Measurements from ENCODE around the gene GNAI3.

The GNAI3 gene

DNA sequence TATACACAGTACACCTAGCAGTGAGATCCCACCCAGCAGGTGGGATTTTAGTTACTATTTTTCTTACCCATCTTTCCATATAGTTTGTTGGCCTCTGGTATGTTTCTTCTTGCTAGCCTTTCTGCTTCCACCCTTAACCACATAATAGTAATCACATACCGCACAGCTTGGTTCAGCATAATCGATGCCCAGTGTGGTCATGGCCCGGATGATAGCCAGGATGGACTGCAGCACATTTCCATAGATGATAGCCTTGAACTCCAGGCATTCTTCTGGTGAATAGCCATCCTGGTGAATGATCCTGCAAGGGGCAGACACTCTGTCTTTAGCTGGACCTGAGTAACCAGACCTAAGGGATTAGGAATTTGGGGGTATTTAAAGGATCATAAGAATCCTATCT lies 61.5 kb downstream of the GNAI3 start:
- no peaks in the 10 kb centered on the region; the same call in 1 of the 2 replicates for H3K36me3 ChIP-seq (replicated peaks)
- in situ Hi-C loops (cut with MboI; ENCODE audit: low sequenced_read_pairs), result no loop called here
- no peaks in the 10 kb centered on the region for H3K4me1 ChIP-seq
- no peaks in the 10 kb centered on the region for H3K9me3 ChIP-seq
- H3K4me3 ChIP-seq, result no peak overlapping the region
- DNase-seq (ENCODE audit: low spot score in 2 of 2), result no peak
- H3K27me3 ChIP-seq (ENCODE audit: low read depth), result no peaks in the 10 kb centered on the region

DNA sequence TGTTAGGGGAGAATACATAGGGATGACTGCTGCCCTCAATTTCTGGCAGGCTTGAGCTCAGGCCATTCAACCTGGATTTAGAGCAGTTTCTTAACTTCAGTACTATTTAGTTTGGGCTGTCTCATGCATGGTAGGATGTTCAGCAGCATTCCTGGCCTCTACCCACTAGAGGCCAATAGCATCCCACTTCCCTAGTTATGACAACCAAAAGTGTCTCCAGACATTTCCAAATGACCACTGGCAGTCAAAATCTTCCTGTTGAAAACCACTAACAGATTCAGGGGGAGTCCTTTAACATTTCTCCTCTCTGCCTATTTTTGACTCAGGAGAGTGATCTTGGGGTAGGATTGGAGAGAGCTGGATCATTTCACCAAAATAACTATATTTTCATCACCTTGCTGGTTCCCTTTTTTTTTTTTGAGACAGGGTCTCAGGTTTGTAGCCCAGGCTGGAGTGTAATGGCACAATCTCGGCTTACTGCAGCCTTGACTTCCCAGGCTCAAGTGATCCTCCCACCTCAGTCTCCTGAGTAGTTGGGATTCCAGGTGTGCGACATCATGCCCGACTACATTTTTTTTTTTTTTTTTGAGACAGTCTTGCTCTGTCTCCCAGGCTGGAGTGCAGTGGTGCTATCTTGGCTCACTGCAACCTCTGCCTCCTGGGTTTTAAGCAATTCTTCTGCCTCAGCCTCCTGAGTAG lies 62.3 kb downstream of the GNAI3 start:
- in situ Hi-C loops (cut with MboI; ENCODE audit: low sequenced_read_pairs), result no loop called here
- no peak overlapping the region for H3K4me3 ChIP-seq
- H3K9me3 ChIP-seq, result no peaks in the 10 kb centered on the region
- no peaks in the 10 kb centered on the region for H3K36me3 ChIP-seq (replicated peaks)
- H3K4me1 ChIP-seq, result no peaks in the 10 kb centered on the region
- no peak for DNase-seq (ENCODE audit: low spot score in 2 of 2)
- H3K27me3 ChIP-seq (ENCODE audit: low read depth), result no peaks in the 10 kb centered on the region

DNA sequence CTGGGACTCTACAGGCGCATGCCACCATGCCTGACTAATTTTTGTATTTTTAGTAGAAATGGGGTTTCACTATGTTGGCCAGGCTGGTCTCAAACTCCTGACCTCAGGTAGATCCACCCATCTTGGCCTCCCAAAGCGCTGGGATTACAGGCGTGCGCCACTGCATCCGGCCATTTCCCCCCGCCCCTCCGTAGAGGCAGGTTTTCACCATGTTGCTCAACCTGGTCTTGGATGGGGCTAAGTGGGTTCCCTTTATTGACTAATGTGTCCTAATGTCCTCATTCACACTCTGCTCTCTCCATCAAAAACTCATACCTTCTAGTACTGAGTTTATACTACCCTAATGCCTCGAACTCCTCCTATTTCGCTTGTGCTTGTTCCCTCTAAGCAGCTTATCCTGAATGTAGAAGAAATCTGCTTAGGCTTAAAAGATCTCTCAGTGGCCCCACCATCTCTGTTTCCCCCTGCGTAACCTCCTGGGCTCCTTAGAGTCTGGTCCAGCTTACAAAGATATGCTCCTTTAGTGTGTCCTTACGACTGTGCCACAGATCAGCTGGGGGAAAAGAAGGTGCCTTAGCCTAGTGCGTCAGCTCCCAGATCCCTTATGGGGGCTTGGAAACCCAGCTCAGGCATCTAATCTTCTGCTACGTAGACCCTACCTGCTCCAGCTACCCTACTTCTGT lies 63.0 kb downstream of the GNAI3 start:
- no peaks in the 10 kb centered on the region for H3K36me3 ChIP-seq (replicated peaks)
- H3K27me3 ChIP-seq (ENCODE audit: low read depth), result no peaks in the 10 kb centered on the region
- no peaks in the 10 kb centered on the region for H3K4me1 ChIP-seq
- in situ Hi-C loops (cut with MboI; ENCODE audit: low sequenced_read_pairs), result no loop called here
- H3K4me3 ChIP-seq, result no peak overlapping the region
- DNase-seq (ENCODE audit: low spot score in 2 of 2), result no peak
- H3K9me3 ChIP-seq, result no peaks in the 10 kb centered on the region

DNA sequence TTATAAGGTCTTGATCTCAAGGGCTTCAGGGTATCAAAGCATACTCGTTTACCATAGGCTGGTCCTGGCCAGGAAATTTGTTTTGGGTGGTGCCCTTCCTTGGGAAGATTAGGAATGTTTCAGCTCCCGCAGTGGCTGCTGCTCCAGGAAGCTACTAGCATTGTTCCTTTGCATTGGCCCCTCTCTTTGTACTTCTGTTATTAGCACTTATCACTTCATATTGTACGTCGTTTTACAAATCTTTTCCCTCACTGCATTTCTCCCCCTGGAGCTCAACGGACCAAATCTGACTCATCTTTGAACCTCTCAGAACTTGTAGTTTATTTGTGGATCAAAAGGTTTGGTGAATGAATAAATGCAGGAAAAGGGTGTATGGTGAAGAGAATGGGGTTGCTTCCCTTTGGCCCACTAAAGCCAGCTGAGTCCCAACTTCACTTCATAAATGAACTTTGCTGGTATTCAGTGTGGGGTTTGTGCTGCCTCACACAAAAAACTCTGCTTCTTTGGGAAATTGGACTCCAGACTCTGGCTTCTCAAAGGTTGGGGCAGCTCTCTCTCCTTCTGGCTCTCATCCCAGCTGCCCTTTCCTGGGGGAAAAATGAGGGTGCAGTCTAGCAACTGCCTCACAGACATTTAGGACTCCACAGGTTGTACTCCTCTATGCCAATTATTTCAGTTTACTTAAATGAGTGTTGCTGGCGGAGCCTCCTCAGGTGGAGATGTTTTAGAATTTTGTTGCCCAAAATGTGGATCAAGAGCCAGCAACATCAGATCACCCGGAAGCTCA lies 65.1 kb downstream of the GNAI3 start:
- Histone ChIP-seq H3K4me3 (no peak overlapping the region), H3K36me3 (replicated peaks) (no peaks in the 10 kb centered on the region), H3K9me3 (no peaks in the 10 kb centered on the region), H3K27me3 (ENCODE audit: low read depth) (no peaks in the 10 kb centered on the region), H3K4me1 (peaks cover 1% of the 10 kb centered on the region)
- DNase-seq (ENCODE audit: low spot score in 2 of 2), result no peak
- in situ Hi-C loops (cut with MboI; ENCODE audit: low sequenced_read_pairs), result no loop called here

DNA sequence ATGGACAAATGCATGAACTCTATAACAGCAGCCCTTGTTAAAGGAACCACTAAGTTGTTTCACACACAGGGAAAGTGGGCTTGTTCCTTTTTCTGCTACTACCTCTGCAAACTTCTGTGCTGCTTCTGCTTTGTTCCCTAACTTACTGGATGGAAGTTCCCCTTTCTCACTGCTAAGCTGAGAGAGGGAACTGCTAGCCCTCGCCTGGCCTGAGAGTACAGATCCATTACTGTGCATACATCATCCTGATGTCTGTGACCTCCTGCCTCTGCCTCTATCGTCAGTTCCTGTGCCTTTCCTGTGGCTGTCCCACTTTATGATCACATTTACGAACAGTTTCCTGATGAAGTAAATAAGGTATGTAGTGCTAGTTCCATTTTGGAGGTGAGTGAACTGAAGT lies 67.5 kb downstream of the GNAI3 start:
- Histone ChIP-seq H3K27me3 (ENCODE audit: low read depth) (no peaks in the 10 kb centered on the region), H3K9me3 (no peaks in the 10 kb centered on the region), H3K4me1 (peaks cover 10% of the 10 kb centered on the region), H3K4me3 (no peak overlapping the region), H3K36me3 (replicated peaks) (no peaks in the 10 kb centered on the region)
- in situ Hi-C loops (cut with MboI; ENCODE audit: low sequenced_read_pairs), result no loop called here
- no peak for DNase-seq (ENCODE audit: low spot score in 2 of 2)

DNA sequence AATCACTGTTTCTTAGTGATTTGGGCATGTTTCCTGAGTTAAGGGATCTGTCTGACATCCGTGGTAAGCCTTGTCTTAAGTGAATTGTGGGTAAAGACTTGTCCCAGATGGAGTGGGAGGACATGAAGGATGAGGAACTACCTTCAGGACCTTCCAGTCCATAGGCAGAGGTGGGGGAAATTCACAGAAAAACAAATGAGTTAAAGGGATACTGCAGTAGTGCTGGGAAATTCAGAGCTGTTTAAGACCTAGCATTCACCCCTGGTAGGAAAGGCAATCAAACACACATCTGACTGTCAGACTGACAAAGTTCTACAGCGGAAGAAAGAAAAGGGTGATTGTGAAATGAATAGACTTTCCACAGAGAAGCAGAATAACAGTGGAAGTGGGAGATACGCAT lies 68.0 kb downstream of the GNAI3 start:
- peaks cover 10% of the 10 kb centered on the region for H3K4me1 ChIP-seq
- no peak for DNase-seq (ENCODE audit: low spot score in 2 of 2)
- H3K27me3 ChIP-seq (ENCODE audit: low read depth), result no peaks in the 10 kb centered on the region
- in situ Hi-C loops (cut with MboI; ENCODE audit: low sequenced_read_pairs), result no loop called here
- H3K4me3 ChIP-seq, result no peak overlapping the region
- no peaks in the 10 kb centered on the region for H3K36me3 ChIP-seq (replicated peaks)
- H3K9me3 ChIP-seq, result no peaks in the 10 kb centered on the region

DNA sequence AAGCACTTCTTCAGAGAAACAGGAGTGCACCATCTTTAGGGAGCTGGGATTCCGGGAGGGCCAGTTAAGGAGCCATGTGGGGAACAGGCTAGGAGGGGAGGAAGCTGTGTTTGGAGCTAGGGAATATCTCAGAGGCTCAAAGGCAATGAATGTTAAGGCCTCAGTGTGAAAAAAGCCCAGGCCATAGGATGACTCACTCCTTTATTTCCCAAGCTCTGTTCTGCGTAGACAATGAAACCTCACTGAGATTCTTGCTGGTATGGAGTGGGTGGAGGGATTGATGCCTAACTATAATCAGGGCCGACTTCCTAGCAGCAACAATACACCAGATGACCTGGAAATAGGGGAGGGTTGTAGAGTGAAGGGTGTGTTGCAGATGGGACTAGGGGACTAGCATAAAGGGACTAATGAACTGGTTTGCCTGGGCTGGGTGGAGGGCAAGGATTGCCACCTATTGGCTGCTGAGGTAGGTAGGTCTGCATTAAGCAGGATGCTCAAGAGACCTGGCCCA lies 68.9 kb downstream of the GNAI3 start:
- H3K4me3 ChIP-seq, result no peak overlapping the region
- no peaks in the 10 kb centered on the region for H3K9me3 ChIP-seq
- in situ Hi-C loops (cut with MboI; ENCODE audit: low sequenced_read_pairs), result no loop called here
- H3K4me1 ChIP-seq, result peaks cover 10% of the 10 kb centered on the region
- DNase-seq (ENCODE audit: low spot score in 2 of 2), result no peak
- no peaks in the 10 kb centered on the region for H3K36me3 ChIP-seq (replicated peaks)
- H3K27me3 ChIP-seq (ENCODE audit: low read depth), result no peaks in the 10 kb centered on the region

DNA sequence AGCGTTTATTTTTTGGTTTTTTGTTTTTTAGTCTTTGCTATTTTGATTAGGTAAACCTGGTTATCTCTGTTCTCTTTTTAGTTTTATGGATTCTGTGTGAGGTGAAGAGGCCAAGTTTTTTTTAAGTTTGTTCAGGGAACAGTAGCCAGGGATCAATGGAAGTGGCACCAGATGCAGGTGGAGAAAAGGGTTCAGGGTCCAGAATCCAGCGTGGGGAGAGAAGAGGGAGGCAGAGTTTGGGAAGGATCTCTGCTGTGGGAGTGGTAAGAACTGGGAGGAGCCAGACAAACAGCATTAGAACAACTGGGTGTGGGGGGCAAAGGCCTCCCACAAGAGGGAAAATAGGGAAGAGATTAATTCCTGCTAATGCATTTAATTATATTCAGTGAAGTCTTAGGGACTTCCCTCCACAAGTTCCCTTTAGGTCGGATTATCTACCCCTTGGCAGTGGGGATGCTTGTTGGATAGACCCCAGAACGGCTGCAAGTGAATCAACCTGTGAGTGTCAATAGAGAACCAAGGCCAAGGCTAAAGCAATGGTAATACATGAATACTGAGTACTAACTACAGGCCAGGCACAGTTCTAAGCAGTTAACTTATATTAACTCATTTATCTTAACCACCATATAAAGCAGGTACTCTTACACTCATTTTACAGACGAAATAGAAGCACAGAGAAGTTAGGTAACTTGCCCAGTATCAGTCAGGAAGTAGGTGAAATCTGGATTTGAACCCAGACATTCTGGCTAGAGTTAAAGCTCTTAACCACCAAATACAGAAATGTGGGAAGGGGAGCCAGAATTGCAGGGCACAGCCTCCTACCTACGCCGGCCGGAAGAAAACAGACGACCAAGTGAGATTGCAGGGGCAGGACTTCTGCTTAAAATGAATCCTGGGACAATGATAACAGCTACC lies 70.5 kb downstream of the GNAI3 start:
- H3K4me3 ChIP-seq, result peak overlapping the region; percentile 58
- in situ Hi-C loops (cut with MboI; ENCODE audit: low sequenced_read_pairs), result no loop called here
- no peaks in the 10 kb centered on the region for H3K9me3 ChIP-seq
- H3K27me3 ChIP-seq (ENCODE audit: low read depth), result no peaks in the 10 kb centered on the region
- no peaks in the 10 kb centered on the region; the same call in 1 of the 2 replicates for H3K36me3 ChIP-seq (replicated peaks)
- peaks cover 10% of the 10 kb centered on the region for H3K4me1 ChIP-seq
- peak in 1 of 2 experiments; percentile 21 for DNase-seq (ENCODE audit: low spot score in 2 of 2)

DNA sequence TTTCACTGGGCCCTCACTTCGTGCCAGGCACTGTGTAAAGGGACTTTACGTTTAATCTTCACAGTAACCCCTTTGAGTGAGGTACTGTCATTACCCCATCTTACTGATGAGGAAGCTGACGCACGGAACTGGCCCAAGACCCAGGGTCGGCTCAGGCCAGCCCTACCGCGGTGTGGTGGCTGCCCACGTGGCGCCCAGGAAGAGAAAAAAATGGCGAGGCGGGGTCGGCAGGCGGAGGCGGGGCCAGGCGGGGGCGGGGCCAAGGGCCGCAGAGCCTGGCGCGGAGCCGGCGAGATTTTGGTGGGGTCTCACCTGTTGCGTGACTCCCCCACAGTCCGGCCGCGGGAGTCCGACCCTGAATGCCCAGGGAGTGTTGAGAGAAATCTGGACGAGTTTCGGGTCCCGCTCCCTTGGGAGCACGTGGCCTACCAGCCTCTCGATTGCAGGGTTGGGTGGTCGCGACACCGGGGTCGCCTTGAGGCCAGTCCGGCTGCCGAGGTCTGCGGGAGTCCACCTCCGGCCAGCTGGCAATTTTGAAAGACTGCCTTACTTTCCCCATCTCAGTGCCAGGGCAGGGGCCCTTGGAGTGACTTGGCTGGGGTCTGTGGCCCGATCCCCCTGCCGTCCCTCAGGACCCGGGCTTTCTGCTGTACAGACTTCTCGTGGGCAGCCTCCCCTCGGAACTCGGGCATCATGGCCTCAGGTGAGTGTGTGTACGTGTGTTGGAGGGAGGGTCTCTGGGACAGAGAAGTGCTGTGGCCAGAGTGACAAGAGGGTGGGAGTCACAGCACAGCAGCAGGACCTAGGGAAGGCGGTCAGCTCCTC lies 71.4 kb downstream of the GNAI3 start, which contains the start of the genes AMPD2 and GNAT2:
AMPD2 (plus strand) TSS at position 262 of the 825 bp plus-strand sequence. CDS start 1,339 bp downstream, outside the sequence.
GNAT2 (minus strand) TSS at position 41 of the 825 bp plus-strand sequence. CDS start 6,746 bp downstream, outside the sequence.
- peak; percentile 69 to 86 for DNase-seq (ENCODE audit: low spot score in 2 of 2)
- Histone ChIP-seq H3K36me3 (replicated peaks) (no peaks in the 10 kb centered on the region; the same call in 1 of the 2 replicates), H3K9me3 (no peaks in the 10 kb centered on the region), H3K4me3 (peak within 1 kb of the TSS; percentile 58), H3K4me1 (peaks cover 10% of the 10 kb centered on the region), H3K27me3 (ENCODE audit: low read depth) (no peaks in the 10 kb centered on the region)
- in situ Hi-C loops (cut with MboI; ENCODE audit: low sequenced_read_pairs), result no loop called here

DNA sequence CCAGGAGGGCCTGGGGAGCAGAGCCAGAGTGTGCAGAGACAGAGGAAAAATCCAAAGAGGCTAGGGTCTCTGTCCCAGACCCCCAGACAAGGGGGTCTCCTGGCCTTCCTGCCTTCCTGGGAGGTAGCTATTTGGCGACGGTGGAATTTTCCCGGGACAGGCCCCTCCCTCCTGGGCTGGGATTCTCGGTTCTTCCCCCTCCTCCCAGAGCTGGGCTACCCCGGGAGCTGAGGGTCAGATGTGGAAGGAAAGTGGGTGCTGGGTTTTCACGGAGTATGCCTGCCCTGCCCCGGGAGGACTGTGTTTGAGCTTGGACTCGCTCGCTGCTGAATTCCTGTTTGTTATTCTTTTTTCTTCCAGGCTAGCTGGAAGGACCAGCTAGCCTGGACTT lies 72.0 kb downstream of the GNAI3 start:
- DNase-seq (ENCODE audit: low spot score in 2 of 2), result peak; percentile 16 to 66
- peaks cover 10% of the 10 kb centered on the region for H3K4me1 ChIP-seq

DNA sequence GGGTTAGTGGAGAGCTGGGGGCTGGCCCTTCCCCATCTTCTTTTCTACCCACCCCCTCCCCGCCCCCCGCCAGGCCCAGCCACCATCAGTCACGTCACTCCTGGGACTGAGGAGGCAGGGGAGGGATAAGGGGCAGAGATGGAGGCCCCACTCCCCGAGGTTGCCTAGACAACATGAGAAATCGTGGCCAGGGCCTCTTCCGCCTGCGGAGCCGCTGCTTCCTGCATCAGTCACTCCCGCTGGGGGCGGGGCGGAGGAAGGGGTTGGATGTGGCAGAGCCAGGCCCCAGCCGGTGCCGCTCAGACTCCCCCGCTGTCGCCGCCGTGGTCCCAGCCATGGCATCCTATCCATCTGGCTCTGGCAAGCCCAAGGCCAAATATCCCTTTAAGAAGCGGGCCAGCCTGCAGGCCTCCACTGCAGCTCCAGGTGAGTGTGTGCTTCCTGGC lies 72.4 kb downstream of the GNAI3 start:
- Histone ChIP-seq H3K4me1 (peaks cover 10% of the 10 kb centered on the region), H3K4me3 (peak overlapping the region; percentile 58), H3K36me3 (replicated peaks) (no peaks in the 10 kb centered on the region; the same call in 1 of the 2 replicates), H3K9me3 (no peaks in the 10 kb centered on the region), H3K27me3 (ENCODE audit: low read depth) (no peaks in the 10 kb centered on the region)
- in situ Hi-C loops (cut with MboI; ENCODE audit: low sequenced_read_pairs), result no loop called here
- peak; percentile 81 to 97 for DNase-seq (ENCODE audit: low spot score in 2 of 2)

More for the DNA sequence above, 72.0 kb downstream of the GNAI3 start:
- Histone ChIP-seq H3K36me3 (replicated peaks) (no peaks in the 10 kb centered on the region; the same call in 1 of the 2 replicates), H3K27me3 (ENCODE audit: low read depth) (no peaks in the 10 kb centered on the region), H3K4me3 (peak overlapping the region; percentile 58), H3K9me3 (no peaks in the 10 kb centered on the region)
- in situ Hi-C loops (cut with MboI; ENCODE audit: low sequenced_read_pairs), result no loop called here
